HG03432 (cell line): ENCODE measurements around the gene POLA1.
A peak's percentile ranks its signal among the peaks of the same experiment; 100 is the strongest.
"Not testable (repeated sequence)": the region's sequence is repeated elsewhere in the genome, so short reads cannot be mapped to it uniquely, and the experiment has no call there.

Source experiments
- ATAC-seq: cut with Tn5 transposase; IDR thresholded peaks from one replicate; pipeline ENCODE4 v1.9.1; 2021; ENCODE audit warnings: mild to moderate bottlenecking, moderate library complexity; ENCODE audit not compliant: unreplicated experiment

The POLA1 gene

GRCh38 chrX:24693453-24694202, at the start of gene POLA1:
TSS of gene POLA1 (plus strand) at chrX:24693918. CDS start at chrX:24693962, 44 bp downstream.
- peak; percentile 98 for ATAC-seq

GRCh38 chrX:24646006-24646405, 47.7 kb upstream of the POLA1 start:
- no peak for ATAC-seq

GRCh38 chrX:24646745-24647182, 47.0 kb upstream of the POLA1 start:
- peak; percentile 22 for ATAC-seq

GRCh38 chrX:24647257-24648058, 46.3 kb upstream of the POLA1 start, which contains the start of gene PCYT1B:
TSS of gene PCYT1B (minus strand) at chrX:24647347. CDS start at chrX:24647105, 242 bp downstream.
- peak; percentile 95 for ATAC-seq

- ATAC-seq, result no peak
Observed at GRCh38 chrX:24648495-24648894, 45.2 kb upstream of the POLA1 start.

- no peak for ATAC-seq
Observed at GRCh38 chrX:24651783-24652182, 41.9 kb upstream of the POLA1 start.

GRCh38 chrX:24655679-24656078, 38.0 kb upstream of the POLA1 start:
- ATAC-seq, result not testable (repeated sequence)

GRCh38 chrX:24657671-24658386, 35.9 kb upstream of the POLA1 start:
- ATAC-seq, result no peak

- ATAC-seq, result no peak
Observed at GRCh38 chrX:24658421-24658820, 35.3 kb upstream of the POLA1 start.

GRCh38 chrX:24659106-24659505, 34.6 kb upstream of the POLA1 start:
- ATAC-seq, result no peak

- no peak for ATAC-seq
Observed at GRCh38 chrX:24659646-24660045, 34.1 kb upstream of the POLA1 start.

GRCh38 chrX:24661292-24661691, 32.4 kb upstream of the POLA1 start:
- ATAC-seq, result no peak

- no peak for ATAC-seq
Observed at GRCh38 chrX:24662352-24662751, 31.4 kb upstream of the POLA1 start.

GRCh38 chrX:24668111-24668510, 25.6 kb upstream of the POLA1 start:
- ATAC-seq, result no peak

GRCh38 chrX:24672701-24673190, 21.0 kb upstream of the POLA1 start:
- ATAC-seq, result no peak

- ATAC-seq, result no peak
Observed at GRCh38 chrX:24673424-24673823, 20.3 kb upstream of the POLA1 start.

- no peak for ATAC-seq
Observed at GRCh38 chrX:24676403-24677024, 17.2 kb upstream of the POLA1 start.

GRCh38 chrX:24682739-24683432, 10.8 kb upstream of the POLA1 start:
- ATAC-seq, result no peak

GRCh38 chrX:24684048-24684447, 9.7 kb upstream of the POLA1 start:
- ATAC-seq, result no peak

GRCh38 chrX:24692305-24692704, 1.4 kb upstream of the POLA1 start:
- no peak for ATAC-seq
